SU-DHL-6 (cell line): Measurements from ENCODE around the gene WSCD2.

ENCODE experiments used
- H2AFZ ChIP-seq: fragments of 200-600 bp; sonication (generic); 2 replicates; pipeline ENCODE4 v1.6.1; 2014; ENCODE audit warnings: low read depth, mild to moderate bottlenecking, moderate library complexity, mixed read lengths, antibody characterized with exemption, low read length; ENCODE audit not compliant: severe bottlenecking
- H3F3A ChIP-seq: fragments of 200-600 bp; shearing (Covaris generic); 2 replicates; pipeline ENCODE4 v1.6.0; 2016; ENCODE audit warnings: antibody characterized with exemption, mild to moderate bottlenecking; ENCODE audit not compliant: insufficient read depth
- H3K27ac ChIP-seq: fragments of 200-600 bp; sonication (generic); 2 replicates; pipeline ENCODE4 v1.5.1; 2016; ENCODE audit warnings: low read depth, mild to moderate bottlenecking, low read length, moderate library complexity, mixed read lengths
- H3K27me3 ChIP-seq: fragments of 200-600 bp; sonication (generic), shearing (Covaris generic); 2 replicates; pipeline ENCODE4 v1.6.0; 2014; ENCODE audit warnings: mild to moderate bottlenecking, low read length
- H3K36me3 ChIP-seq: fragments of 200-600 bp; sonication (generic); 2 replicates; pipeline ENCODE4 v1.6.1; 2014; ENCODE audit warnings: mild to moderate bottlenecking, low read length, mixed read lengths
- H3K4me2 ChIP-seq: fragments of 300-600, 200-600 bp; shearing (Covaris generic), sonication (generic); 2 replicates; pipeline ENCODE4 v1.6.0; 2014; ENCODE audit warnings: low read length, low read depth, mild to moderate bottlenecking; ENCODE audit not compliant: poor library complexity, severe bottlenecking
- H3K4me3 ChIP-seq: fragments of 200-600 bp; sonication (generic); 2 replicates; pipeline ENCODE4 v1.5.1; 2014; ENCODE audit warnings: antibody characterized with exemption, low read length, mild to moderate bottlenecking, mixed read lengths; ENCODE audit not compliant: insufficient read depth, poor library complexity, severe bottlenecking
- H3K79me2 ChIP-seq: fragments of 200-600 bp; sonication (generic); 2 replicates; pipeline ENCODE4 v1.6.1; 2014; ENCODE audit warnings: mild to moderate bottlenecking, low read length, moderate library complexity; ENCODE audit not compliant: insufficient read depth
- H3K9ac ChIP-seq: fragments of 200-600 bp; sonication (generic); 2 replicates; pipeline ENCODE4 v1.7.0; 2014; ENCODE audit warnings: mild to moderate bottlenecking, low read length
- H3K9me2 ChIP-seq: fragments of 200-600 bp; sonication (generic); replicated peaks from 2 replicates; pipeline ENCODE4 v1.6.1; 2014; ENCODE audit warnings: low read length; ENCODE audit not compliant: insufficient read depth
- H3K9me3 ChIP-seq: fragments of 200-600 bp; sonication (generic); 2 replicates; pipeline ENCODE4 v1.6.1; 2014; ENCODE audit warnings: low read length, mixed read lengths; ENCODE audit not compliant: insufficient read depth
- H4K20me1 ChIP-seq: fragments of 200-600 bp; sonication (generic); 2 replicates; pipeline ENCODE4 v1.6.1; 2014; ENCODE audit warnings: low read depth, mild to moderate bottlenecking, antibody characterized with exemption, low read length, moderate library complexity, mixed read lengths
- EZH2phosphoT487 ChIP-seq: fragments of 200-600 bp; sonication (generic), shearing (Covaris generic); conservative IDR thresholded peaks from 2 replicates; pipeline ENCODE4 v1.6.1; 2018; ENCODE audit warnings: mild to moderate bottlenecking, antibody characterized with exemption, low read length, moderate library complexity, mixed read lengths
- TF ChIP-seq, protein P1 (sequence below): fragments of 200-600 bp; sonication (generic); IDR thresholded peaks from one replicate; pipeline ENCODE4 v1.5.1; 2017; ENCODE audit warnings: antibody characterized with exemption, mild to moderate bottlenecking, low read length, moderate library complexity; ENCODE audit not compliant: insufficient read depth, poor library complexity, severe bottlenecking

WSCD2 gene

DNA sequence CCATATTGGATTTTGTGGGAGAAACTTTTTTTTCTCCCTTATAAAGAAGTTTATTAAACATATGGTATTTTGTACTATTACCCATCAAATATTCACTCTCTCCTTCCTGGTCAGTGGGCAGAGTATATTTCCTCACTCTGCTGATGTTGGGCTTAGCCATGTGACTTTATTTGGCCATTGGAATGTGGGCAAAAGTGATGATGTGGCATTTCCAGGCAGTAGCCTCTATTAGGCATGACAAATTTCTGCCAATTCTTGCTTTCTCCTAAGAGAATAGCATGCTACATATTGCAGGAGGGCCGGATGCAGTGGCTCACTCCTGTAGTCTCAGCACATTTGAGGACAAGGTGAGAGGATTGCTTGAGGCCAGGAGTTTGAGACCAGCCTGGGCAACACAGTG, 24.4 kb upstream of the WSCD2 start:
- Histone ChIP-seq H2AFZ (no peak overlapping the region), H3K79me2 (no peaks in the 10 kb centered on the region), H3K9me3 (no peaks in the 10 kb centered on the region), H3K9ac (no peak overlapping the region), H3K9me2 (no peaks in the 10 kb centered on the region), H3F3A (no peaks in the 10 kb centered on the region), H3K36me3 (no peaks in the 10 kb centered on the region), H3K4me2 (no peak overlapping the region), H4K20me1 (no peaks in the 10 kb centered on the region), H3K27ac (no peak overlapping the region), H3K27me3 (no peaks in the 10 kb centered on the region), H3K4me3 (no peak overlapping the region)
- TF ChIP-seq, protein P1, sequence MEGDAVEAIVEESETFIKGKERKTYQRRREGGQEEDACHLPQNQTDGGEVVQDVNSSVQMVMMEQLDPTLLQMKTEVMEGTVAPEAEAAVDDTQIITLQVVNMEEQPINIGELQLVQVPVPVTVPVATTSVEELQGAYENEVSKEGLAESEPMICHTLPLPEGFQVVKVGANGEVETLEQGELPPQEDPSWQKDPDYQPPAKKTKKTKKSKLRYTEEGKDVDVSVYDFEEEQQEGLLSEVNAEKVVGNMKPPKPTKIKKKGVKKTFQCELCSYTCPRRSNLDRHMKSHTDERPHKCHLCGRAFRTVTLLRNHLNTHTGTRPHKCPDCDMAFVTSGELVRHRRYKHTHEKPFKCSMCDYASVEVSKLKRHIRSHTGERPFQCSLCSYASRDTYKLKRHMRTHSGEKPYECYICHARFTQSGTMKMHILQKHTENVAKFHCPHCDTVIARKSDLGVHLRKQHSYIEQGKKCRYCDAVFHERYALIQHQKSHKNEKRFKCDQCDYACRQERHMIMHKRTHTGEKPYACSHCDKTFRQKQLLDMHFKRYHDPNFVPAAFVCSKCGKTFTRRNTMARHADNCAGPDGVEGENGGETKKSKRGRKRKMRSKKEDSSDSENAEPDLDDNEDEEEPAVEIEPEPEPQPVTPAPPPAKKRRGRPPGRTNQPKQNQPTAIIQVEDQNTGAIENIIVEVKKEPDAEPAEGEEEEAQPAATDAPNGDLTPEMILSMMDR: no peak
- TF ChIP-seq EZH2phosphoT487: no peak

DNA sequence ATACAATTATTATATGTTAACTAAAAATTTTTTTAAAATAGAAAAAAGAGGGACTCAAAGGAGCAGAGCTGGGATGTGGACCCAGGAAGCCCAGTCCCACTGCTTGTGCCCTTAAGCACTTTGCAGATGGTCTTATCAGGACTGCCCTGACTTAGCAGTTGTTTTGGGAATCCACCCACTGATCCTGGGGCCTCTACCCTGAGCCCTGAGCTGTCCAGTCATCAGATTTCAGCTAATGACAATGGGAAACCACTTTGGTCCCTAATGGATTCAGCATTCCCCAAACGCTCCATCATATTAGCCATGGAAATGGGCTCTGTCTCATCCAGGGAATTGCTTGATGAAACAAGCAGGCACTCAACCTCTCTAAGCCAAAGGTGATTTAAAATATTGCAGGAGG, 22.5 kb upstream of the WSCD2 start:
- Histone ChIP-seq H3K9ac (no peak overlapping the region), H3K9me3 (no peaks in the 10 kb centered on the region), H3K4me3 (no peak overlapping the region), H4K20me1 (no peaks in the 10 kb centered on the region), H3K4me2 (no peak overlapping the region), H3K27ac (no peak overlapping the region), H3K9me2 (no peaks in the 10 kb centered on the region), H3K36me3 (no peaks in the 10 kb centered on the region), H3F3A (no peaks in the 10 kb centered on the region), H3K27me3 (no peaks in the 10 kb centered on the region), H3K79me2 (no peaks in the 10 kb centered on the region), H2AFZ (no peak overlapping the region)
- TF ChIP-seq EZH2phosphoT487: no peak
- TF ChIP-seq, protein P1: no peak

DNA sequence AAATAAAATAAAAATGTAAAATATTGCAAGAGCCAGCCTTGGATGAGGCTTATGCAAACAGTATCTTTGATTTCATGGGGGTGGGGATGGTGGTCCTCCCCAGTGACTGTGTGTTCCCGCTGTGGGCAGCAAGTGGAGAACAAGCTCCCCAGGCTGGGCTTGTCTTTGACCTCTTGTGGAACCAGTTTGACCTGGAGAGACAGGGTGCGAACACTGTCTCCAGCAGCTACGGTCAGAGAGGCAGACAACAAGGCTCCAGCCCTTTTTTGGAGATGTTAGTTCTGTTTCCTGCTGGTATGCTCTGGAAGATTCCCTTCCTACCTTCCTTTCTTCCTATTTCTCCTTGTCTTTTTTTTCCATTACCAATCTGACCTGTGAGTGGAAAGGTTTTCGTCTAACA, 21.8 kb upstream of the WSCD2 start:
- Histone ChIP-seq H3K4me2 (no peak overlapping the region), H3K36me3 (no peaks in the 10 kb centered on the region), H2AFZ (no peak overlapping the region), H3K9ac (no peak overlapping the region), H3K27me3 (no peaks in the 10 kb centered on the region), H4K20me1 (no peaks in the 10 kb centered on the region), H3K79me2 (no peaks in the 10 kb centered on the region), H3F3A (no peaks in the 10 kb centered on the region), H3K4me3 (no peak overlapping the region), H3K9me2 (no peaks in the 10 kb centered on the region), H3K9me3 (no peaks in the 10 kb centered on the region), H3K27ac (no peak overlapping the region)
- no peak for TF ChIP-seq EZH2phosphoT487
- TF ChIP-seq, protein P1: no peak
